Daoy (cell line): ENCODE results near the gene DPM1. TPM values are rescaled to one million over a fixed set of nuclear protein-coding genes. Genes with fewer than 3 reads are reported as not detected.
"Not testable (repeated sequence)": the region's sequence is repeated elsewhere in the genome, so short reads cannot be mapped to it uniquely, and the experiment has no call there.

Experiments used
- DNase-seq: peaks from one replicate; pipeline ENCODE4 v3.0.0-alpha.2; 2015; ENCODE audit warnings: low read depth
- total RNA-seq: library from RNA; depleted of rRNA; stranded (reverse); fragments of >200 nt; shearing (Covaris generic); gene quantifications from 2 replicates; pipeline ENCODE4 v1.2.3, GENCODE V29; 2014

Gene DPM1
- total RNA-seq, 1 experiment from 2014 or later = 133 TPM

DNA sequence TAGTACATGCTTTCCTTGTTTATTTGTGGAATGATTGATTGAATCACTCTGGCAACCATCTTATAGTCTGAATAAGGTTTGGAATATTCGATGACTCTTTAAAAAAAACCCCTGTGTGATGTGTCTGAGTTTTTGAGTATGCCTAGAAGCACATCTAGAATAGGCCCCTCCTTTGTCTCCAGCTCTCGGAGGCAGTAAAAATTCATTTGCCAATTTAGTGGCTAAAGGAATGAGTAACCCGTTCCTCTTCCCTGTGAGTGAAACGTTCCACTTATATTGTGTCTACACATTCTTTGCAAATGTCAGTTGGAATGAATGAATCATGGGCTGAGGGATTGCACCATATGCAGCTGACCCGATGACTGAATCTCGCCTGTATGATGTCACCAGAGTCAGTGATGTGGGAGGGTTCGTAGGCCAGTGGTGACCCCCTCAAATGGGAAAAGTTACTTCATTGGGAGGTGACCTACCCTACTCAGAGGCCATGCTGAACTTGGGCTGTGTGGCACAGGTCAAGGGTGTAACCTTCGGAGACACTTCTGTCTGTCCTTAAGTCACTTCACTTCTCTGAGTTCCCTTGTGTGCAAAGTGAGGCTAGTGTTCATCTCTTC lies 21.8 kb upstream of the DPM1 start:
- peak; percentile 92 for DNase-seq

DNA sequence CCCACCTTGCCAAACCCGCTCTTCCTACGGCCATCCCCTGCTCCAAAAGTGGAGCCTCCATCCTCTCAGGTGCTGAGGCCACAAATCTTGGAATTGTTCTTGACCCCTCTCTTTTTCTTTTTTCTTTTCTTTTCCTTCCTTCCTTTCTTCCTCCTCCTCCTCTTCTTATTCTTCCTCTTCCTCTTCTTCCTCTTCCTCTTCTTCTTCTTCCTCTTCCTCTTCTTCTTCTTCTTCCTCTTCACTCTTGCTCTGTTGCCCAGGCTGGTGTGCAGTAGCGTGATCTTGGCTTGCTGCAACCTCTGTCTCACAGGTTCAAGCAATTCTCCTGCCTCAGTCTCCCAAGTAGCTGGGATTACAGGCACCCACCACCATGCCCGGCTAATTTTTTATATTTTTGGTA lies 20.2 kb upstream of the DPM1 start:
- DNase-seq = not testable (repeated sequence)

- no peak for DNase-seq
Observed at GRCh38 chr20:50977066-50978021, 19.0 kb upstream of the DPM1 start.

GRCh38 chr20:50975701-50976330 lies 17.5 kb upstream of the DPM1 start:
- no peak for DNase-seq

DNA sequence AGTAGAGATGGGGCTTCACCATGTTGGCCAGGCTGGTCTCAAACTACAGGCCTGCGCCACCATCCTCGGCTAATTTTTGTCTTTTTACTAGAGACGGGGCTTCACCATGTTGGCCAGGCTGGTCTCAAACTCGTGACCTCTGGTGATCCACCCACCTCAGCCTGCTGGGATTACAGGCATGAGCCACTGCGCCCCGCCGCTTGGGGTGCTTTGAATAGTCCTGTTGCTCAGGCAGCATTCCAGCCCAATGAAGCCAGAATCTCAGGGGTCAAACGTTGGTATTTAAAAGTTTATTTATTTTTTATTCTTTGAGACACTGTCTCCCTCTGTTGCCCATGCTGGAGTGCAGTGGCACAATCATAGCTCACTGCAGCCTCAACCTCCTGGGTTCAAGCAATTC lies 11.6 kb upstream of the DPM1 start:
- no peak for DNase-seq

DNA sequence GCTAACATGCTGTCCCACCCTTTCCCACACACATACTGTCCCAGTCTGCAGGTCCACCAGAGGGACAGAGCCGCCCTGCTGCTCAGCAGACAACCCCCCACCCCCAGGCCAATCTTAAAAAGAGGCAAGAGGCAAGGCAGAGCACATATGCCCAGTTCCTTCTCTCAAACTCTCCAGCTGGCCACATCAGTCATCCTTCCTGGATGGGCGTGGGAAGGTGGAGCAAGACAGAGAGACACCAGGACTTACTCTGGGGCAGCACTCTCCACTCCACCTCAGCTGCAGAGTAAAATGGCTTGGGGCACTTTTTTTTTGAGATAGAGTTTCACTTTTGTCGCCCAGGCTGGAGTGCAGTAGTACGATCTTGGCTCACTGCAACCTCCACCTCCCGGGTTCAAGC lies 11.1 kb upstream of the DPM1 start:
- DNase-seq = no peak

DNA sequence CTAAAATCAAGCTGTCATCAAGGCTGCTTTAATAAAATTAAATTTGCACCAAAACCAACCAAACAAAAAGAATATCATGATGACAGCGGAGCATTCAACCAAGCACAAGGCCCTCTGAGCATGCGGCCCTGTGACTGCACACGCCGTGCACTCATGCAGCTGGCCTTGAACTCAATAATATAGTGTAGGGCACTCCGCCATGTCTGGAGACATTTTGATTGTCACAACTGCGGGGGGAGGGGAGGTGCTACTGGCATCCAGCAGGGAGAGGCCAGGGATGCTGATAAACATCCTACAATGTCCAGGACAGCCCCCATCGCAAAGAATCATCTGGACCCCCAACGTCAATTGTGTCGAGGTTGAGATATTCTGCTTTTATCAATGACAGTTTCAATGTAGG lies 10.0 kb upstream of the DPM1 start:
- no peak for DNase-seq

GRCh38 chr20:50967586-50967985 lies 9.3 kb upstream of the DPM1 start:
- DNase-seq = peak; percentile 17

- no peak for DNase-seq
Observed at GRCh38 chr20:50959543-50960126, 1.3 kb upstream of the DPM1 start.

- peak; percentile 86 for DNase-seq
Observed at GRCh38 chr20:50958615-50959542, 547 bp upstream of the DPM1 start, which contains the start of gene MOCS3. Gene MOCS3, plus strand, starts transcription at chr20:50958818. Its CDS starts 25 bp downstream, at chr20:50958843.

- DNase-seq = no peak
Observed at GRCh38 chr20:50957276-50957675, 1.1 kb downstream of the DPM1 start.

DNA sequence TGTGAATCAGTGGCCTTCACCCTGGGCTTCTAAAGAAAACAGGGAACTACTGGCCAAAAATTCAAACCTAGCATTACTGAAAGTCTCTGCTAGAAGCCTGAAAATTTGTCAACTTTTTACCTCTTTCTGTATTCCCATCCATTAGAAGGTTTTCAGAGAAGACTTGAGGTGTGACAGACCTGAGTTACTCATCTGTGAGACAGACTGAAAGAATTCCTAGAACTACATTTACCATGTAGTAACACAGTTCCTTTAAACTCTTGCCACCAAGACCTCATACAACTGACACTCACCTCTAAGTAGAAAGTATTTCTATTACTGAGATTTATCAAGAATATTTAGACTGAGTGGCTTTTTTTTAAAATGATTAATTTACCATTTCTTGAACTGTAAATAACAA lies 4.5 kb downstream of the DPM1 start:
- no peak for DNase-seq

GRCh38 chr20:50953196-50953595 lies 5.1 kb downstream of the DPM1 start:
- DNase-seq = no peak

DNA sequence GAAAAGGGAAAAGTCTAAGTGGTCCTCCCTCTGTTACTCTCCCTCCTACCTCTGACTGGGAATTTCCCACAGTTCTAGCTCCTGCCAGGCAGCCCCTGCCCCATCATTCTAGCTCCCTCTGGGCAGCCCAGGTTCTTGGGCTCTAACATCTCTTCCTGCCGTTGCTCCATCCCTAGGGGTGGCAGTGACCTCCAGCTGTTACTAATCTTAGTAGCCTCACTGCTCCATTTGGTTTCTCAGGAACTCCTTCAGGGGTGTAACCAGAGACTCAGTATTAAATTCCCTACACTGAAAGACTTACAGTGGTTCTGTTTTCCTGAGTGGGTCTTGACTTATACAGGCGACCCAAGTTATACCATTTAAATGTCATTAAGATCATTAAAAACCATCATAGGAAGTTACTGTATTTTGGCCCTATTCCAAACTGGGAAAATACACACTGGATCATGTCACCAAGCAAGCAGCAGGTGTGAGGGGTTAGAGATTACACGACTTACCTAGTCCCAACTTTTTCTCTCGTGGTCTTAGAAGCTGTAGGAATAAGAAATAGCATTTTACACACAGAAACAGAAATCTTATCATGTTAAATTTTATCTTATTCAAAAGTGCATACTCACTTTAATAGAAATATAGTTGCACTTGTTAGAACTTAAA lies 10.1 kb downstream of the DPM1 start:
- DNase-seq = no peak

- no peak for DNase-seq
Observed at GRCh38 chr20:50943069-50943468, 15.3 kb downstream of the DPM1 start.

DNA sequence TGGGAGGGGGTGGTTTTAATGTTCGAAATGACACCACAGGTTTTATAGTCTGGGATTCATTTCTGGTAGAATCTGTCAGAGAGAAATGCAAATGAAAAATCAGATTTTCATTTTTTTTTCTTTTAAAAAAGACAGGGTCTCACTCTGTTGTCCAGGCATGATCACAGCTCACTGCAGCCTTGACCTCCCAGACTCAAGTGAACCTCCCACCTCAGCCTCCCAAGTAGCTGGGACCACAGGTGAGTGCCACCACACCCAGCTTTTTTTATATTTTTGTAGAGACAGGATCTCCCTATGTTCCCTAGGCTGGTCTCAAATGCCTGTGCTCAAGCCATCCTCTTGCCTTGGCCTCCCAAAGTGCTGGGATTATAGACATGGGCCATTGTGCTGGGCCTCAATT lies 24.7 kb downstream of the DPM1 start:
- no peak for DNase-seq

- DNase-seq = no peak
Observed at GRCh38 chr20:50932691-50933280, 25.5 kb downstream of the DPM1 start.

DNA sequence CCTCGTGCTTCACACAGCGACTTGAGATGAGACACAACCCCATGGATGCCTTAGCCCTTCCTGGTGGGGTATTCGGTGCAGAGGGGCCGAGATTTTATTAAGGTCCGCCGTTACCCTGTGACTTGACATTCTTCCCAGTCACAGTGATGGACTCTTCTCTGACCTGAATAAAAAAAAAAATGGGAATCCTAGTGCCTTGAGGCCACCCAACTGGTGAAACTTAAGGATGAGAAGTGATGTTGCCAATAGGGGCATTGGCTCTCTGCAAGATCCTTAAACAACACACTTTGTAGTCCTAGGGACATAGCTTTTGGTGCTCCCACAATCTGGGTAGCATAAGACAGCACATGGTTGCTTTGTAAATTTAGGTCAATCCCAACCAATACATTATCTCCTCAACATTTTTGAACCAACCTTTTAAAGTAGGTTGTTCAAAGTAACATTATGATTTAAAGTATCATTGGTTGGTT lies 26.3 kb downstream of the DPM1 start:
- no peak for DNase-seq

DNA sequence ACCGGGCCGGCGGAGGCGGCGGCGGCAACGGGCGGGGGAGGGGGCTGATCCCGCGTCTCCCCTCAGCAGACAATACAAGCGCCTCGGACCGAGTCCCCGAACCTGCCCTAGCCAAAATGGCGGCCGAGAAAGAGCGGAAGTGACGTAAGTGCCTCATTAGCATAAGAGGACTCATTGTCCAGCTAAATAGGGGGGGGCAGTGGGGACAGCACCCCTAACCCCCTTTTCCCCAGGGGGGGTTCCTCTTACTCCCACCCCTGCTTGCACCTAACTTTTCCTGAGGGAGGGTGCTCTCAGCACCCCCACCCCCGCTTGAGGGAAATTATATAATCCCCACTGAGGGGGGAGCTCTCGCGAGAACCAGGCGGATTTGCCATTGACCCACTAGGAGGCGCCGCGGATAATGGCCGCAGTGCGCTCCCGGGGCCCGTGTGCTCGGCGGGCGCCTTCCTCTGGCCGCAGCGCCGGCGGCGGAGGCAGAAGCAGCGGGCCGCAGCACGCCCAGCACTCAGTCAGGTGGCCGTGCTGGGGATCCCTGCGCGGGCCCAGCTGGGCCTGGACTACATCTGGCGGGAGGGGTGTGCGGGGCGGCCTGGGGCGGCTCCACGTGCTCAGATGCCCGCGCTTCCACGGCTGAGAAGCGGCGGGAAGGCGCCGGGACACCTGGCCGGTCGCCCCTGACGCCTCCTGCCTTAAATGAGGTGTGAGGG lies 26.9 kb downstream of the DPM1 start, which contains the start of gene ADNP:
TSS of gene ADNP (minus strand) at position 132 of the 710 bp plus-strand sequence. CDS start 27,441 bp downstream, outside the sequence.
- DNase-seq = peak; percentile 90
